Measurements from ENCODE around the gene GATA2. TPM values are rescaled to one million over a fixed set of nuclear protein-coding genes. Genes with fewer than 3 reads are reported as not detected.

GATA2 gene
- total and polyA plus RNA-seq, 2 of the 13 experiments (the other 11 are each of a cell fraction or from before 2014, with no cell fraction given): 3.5 to 6.2 TPM

- TF ChIP-seq, protein P1, sequence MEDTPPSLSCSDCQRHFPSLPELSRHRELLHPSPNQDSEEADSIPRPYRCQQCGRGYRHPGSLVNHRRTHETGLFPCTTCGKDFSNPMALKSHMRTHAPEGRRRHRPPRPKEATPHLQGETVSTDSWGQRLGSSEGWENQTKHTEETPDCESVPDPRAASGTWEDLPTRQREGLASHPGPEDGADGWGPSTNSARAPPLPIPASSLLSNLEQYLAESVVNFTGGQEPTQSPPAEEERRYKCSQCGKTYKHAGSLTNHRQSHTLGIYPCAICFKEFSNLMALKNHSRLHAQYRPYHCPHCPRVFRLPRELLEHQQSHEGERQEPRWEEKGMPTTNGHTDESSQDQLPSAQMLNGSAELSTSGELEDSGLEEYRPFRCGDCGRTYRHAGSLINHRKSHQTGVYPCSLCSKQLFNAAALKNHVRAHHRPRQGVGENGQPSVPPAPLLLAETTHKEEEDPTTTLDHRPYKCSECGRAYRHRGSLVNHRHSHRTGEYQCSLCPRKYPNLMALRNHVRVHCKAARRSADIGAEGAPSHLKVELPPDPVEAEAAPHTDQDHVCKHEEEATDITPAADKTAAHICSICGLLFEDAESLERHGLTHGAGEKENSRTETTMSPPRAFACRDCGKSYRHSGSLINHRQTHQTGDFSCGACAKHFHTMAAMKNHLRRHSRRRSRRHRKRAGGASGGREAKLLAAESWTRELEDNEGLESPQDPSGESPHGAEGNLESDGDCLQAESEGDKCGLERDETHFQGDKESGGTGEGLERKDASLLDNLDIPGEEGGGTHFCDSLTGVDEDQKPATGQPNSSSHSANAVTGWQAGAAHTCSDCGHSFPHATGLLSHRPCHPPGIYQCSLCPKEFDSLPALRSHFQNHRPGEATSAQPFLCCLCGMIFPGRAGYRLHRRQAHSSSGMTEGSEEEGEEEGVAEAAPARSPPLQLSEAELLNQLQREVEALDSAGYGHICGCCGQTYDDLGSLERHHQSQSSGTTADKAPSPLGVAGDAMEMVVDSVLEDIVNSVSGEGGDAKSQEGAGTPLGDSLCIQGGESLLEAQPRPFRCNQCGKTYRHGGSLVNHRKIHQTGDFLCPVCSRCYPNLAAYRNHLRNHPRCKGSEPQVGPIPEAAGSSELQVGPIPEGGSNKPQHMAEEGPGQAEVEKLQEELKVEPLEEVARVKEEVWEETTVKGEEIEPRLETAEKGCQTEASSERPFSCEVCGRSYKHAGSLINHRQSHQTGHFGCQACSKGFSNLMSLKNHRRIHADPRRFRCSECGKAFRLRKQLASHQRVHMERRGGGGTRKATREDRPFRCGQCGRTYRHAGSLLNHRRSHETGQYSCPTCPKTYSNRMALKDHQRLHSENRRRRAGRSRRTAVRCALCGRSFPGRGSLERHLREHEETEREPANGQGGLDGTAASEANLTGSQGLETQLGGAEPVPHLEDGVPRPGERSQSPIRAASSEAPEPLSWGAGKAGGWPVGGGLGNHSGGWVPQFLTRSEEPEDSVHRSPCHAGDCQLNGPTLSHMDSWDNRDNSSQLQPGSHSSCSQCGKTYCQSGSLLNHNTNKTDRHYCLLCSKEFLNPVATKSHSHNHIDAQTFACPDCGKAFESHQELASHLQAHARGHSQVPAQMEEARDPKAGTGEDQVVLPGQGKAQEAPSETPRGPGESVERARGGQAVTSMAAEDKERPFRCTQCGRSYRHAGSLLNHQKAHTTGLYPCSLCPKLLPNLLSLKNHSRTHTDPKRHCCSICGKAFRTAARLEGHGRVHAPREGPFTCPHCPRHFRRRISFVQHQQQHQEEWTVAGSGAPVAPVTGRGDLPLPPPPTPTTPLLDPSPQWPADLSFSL (CRISPR knock-in tag; IDR thresholded peaks at IDR 0.05): no peak
- no peak for TF ChIP-seq NFKBIZ (CRISPR knock-in tag; IDR thresholded peaks at IDR 0.05)
- no peak for TF ChIP-seq HNF4G (IDR thresholded peaks at IDR 0.05; ENCODE audit: borderline replicate concordance, low read depth, low read length)
- 0 out of 2 replicates have a peak, but pooled peaks have one; percentile 16 for TF ChIP-seq HNF4G (CRISPR knock-in tag; IDR thresholded peaks at IDR 0.05; ENCODE audit: borderline replicate concordance, low read depth)
- TF ChIP-seq PCBP2 (optimal IDR thresholded peaks at IDR 0.05; ENCODE audit: low read depth, low read length, poor library complexity, severe bottlenecking): no peak
- TF ChIP-seq ZNF446 (CRISPR knock-in tag; IDR thresholded peaks at IDR 0.05): no peak; the same call in 1 of the 2 replicates
- no peak for TF ChIP-seq ZNF569 (CRISPR knock-in tag; IDR thresholded peaks at IDR 0.05; ENCODE audit: borderline replicate concordance)
- no peak for TF ChIP-seq ADNP (CRISPR knock-in tag; IDR thresholded peaks at IDR 0.05)
- 0 out of 2 replicates have a peak, but pooled peaks have one; percentile 41 for TF ChIP-seq ARHGAP35 (CRISPR knock-in tag; IDR thresholded peaks at IDR 0.05; ENCODE audit: borderline replicate concordance)
- TF ChIP-seq ZNF775 (CRISPR knock-in tag; IDR thresholded peaks at IDR 0.05; ENCODE audit: borderline replicate concordance): no peak
- TF ChIP-seq TOPORS (CRISPR knock-in tag; IDR thresholded peaks at IDR 0.05): 0 out of 2 replicates have a peak, but pooled peaks have one; percentile 52
- no peak; the same call in none of the 2 replicates for TF ChIP-seq HOXA3 (CRISPR knock-in tag; IDR thresholded peaks at IDR 0.05)
- peak; percentile 47 for TF ChIP-seq ATF7-NPFF (CRISPR knock-in tag; IDR thresholded peaks at IDR 0.05; ENCODE audit: low read depth)
- TF ChIP-seq ZNF749 (CRISPR knock-in tag; IDR thresholded peaks at IDR 0.05; ENCODE audit: borderline replicate concordance): no peak; the same call in 1 of the 2 replicates
- peak; percentile 79; the same call in 1 of the 2 replicates for TF ChIP-seq ZSCAN12 (CRISPR knock-in tag; IDR thresholded peaks at IDR 0.05)
- no peak for TF ChIP-seq ELF3 (CRISPR knock-in tag; IDR thresholded peaks at IDR 0.05)
- TF ChIP-seq NFAT5 (CRISPR knock-in tag; IDR thresholded peaks at IDR 0.05): peak; percentile 58; the same call in 1 of the 2 replicates
Measured at GRCh38 chr3:128487813-128488635, 5.0 kb downstream of the GATA2 start (continued).
